Right ventricle myocardium superior (tissue), 1 donor: Measurements from ENCODE around the gene BTN1A1. TPM values are rescaled to one million over a fixed set of nuclear protein-coding genes. Genes with fewer than 3 reads are reported as not detected.
A peak's percentile ranks its signal among the peaks of the same experiment; 100 is the strongest.

Experiments
- ATAC-seq: fragments of 200-7000 bp; cut with Tn5 transposase; one replicate; pipeline ENCODE4 v1.9.1; 2020; ENCODE audit warnings: mild to moderate bottlenecking; ENCODE audit not compliant: poor library complexity
- DNase-seq: peaks from one replicate; pipeline ENCODE4 v3.0.0-alpha.2; 2020
- intact Hi-C: fragments of 100-400 bp; cut with DNase I; formaldehyde crosslinking; loops from one replicate; pipeline ENCODE4 v1.11.2; 2022
- total RNA-seq: library from RNA; stranded (reverse); fragmentation: NEBNext Ultra II Directional; extraction: Animal tissue kit (Norgen Biotek cat#: 25700); gene quantifications from one replicate; pipeline ENCODE4 v1.2.1, GENCODE V29; 2021
- donor health status: DM: no; HTN: yes; CAD: no; lungs with severe emphysema.

BTN1A1 gene
- total RNA-seq, 1 donor from 2014 or later = not detected

DNA sequence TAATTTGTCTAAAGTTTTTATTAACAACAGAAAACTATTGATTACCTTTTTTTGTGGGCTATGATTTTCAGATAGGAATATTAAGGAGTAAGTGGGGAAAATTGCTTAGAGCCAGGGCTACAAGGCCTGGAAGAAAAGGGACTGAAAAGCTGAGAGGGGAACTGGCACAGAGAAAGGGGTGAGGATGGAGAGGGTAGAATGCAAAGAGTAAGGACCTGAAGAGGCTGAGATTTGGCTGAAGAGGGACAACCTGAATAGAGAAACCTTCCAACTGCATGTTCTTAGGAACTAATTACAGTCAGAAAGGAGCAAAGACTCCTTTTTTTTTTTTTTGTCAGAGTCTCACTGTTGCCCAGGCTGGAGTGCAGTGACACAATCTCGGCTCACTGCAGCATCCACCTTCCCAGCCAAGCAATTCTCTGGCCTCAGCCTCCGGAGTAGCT lies 25.6 kb upstream of the BTN1A1 start:
- ATAC-seq (peak; percentile 19), DNase-seq (no peak)
- intact Hi-C loops = no loop called here

DNA sequence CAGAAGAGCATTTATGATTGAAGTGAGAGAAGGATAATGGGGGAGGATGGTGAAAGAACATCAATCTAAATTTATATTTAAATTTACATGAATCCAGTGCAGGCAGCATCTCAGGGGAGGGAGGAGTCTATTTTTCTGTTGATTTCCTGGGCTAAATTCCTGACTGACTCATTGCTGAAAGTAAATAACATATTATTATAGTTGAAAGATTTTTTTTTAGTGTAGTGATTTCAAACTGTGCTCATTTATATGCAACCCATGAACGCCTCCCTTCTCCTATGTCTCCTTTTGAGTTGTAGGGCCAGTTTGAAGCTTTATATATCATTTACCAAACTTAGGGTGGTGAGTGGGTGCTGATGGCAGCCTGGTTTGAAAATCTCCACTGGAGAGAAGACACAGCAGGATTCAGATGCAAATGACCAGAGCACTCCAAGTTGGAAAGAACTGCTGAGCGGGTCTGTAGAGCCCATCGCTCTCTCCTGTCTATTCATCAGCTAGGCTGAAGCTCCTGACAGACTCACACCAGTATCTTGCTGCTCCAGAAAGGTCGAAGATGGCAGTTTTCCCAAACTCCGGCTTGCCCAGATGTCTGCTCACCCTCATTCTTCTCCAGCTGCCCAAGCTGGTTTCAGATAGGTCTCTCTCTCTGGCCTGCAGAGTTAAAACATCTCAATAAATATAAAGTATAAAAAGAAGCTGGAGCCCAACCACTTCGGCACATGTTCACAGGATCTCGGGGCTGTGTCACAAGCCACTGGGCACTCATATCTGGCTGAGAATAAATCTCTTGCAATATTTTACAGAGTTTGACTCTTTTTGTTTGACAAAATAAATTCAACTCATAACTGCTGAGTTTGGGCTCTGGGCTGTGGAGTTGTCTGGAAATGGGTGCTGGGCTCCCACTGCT lies 24.0 kb upstream of the BTN1A1 start:
- ATAC-seq = no peak
- no peak for DNase-seq
- intact Hi-C loops = no loop called here

DNA sequence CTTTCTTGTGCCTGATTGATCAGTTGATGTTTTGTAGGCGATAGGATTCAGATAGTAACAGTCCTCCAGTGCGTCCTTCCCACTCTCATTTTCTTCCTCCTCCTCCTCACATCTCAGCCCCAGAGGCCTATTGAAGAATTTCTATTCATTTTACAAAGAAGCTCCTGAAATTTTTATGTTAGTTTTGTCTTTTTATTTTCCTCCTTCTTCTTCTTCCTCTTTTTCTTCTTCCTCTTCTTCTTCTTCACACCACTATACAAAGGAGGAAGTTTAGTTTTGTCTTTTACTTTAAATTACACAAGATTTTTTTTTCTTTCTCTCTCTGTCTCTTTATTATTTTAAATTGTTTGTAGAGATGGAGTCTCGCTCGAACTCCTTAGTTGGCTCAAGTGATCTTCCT lies 23.2 kb upstream of the BTN1A1 start:
- ATAC-seq (no peak), DNase-seq (no peak)
- intact Hi-C loops = no loop called here

DNA sequence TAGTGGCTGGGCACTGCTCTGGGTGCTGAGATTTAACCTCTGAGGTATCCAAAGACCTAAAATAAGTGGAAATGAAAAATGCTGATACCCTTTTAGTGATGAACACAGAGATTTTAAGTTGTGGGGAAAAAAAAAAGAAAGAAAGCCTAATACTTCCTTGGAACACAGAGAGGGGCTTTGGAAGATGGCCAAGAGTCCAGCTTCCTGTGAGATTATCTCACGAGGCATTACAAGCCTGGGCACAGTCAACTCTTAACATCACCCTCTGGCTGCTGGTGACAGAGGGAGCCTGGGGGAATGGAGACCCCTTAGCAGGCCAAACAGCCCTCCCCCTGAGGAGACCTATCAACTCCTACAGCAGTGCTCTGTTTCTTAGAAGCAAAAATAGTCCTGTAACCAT lies 22.7 kb upstream of the BTN1A1 start:
- ATAC-seq (no peak), DNase-seq (no peak)
- intact Hi-C loops = no loop called here

DNA sequence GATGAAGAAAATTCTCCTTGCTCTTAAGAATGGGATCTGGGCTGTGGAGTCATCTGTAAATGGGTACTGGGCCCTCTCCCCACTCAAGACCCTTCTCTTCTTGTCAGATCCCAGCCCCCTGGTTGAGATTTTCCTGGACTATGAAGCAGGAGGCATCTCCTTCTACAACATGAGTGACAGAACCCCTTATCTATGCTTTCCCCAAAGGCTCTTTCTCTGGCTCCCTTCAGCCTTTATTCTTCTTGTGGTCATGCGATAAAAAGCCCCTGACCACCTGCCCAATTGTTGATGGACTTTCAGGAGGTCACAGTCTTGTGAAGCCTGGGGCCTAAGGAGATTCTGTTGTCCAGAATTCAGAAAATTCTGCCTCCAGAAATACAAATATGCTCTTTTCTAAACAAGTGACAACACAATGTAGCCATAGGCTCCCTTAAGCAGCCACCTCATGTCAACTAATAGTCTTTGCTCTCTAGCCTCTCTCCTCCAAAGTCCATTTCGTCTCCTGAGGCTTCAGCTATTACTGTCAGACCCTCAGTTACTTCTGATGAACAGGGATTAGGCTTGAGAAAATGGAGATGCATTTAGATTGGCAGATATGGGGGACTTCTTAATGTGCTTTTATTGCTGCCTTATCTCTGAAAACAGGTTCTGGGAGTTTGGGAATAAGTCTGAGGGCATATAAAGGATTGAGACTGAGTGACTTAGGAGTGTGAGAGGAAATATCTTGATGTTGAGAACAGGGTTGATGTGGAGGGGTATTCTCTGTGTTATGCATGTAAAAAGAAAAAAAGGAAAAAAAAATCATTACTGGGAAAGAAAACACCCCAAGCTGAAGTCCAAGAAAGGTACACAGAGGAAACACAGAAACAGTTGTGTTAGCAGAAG lies 21.8 kb upstream of the BTN1A1 start:
- intact Hi-C loops = no loop called here

DNA sequence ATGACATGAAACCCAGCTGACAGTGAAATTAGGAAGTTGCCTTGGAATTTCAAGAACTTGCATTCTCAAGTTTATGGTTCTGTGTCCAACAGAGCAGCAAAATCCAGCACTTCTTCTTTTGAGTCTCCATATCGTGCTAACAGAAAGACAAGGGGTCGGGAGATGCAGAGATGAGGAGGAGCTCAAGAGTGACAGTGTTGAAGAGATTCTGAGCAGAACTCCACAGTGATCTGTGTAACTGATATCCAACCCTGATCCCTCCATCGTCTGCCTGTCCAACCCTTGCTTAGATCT lies 21.2 kb upstream of the BTN1A1 start:
- DNase-seq = no peak
- intact Hi-C loops = no loop called here
- ATAC-seq = no peak

More for the DNA sequence above, 21.8 kb upstream of the BTN1A1 start:
- ATAC-seq (no peak), DNase-seq (no peak)

DNA sequence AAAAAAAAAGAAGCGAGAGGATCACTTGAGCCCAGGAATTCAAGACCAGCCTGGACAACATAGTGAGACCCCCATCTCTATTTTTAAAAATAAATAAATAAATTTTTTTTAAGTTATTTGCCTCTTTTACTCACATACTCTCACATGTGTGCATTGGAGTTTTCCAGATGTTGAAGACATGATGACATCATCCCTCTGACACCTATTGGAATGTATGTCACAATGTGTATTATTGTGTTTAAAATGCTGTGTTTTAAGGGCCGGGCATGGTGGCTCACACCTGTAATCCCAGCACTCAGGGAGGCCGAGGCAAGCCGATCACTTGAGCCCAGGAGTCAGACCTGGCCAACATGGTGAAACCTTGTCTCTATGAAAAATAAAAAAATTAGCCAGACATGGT lies 17.8 kb upstream of the BTN1A1 start:
- no peak for ATAC-seq

DNA sequence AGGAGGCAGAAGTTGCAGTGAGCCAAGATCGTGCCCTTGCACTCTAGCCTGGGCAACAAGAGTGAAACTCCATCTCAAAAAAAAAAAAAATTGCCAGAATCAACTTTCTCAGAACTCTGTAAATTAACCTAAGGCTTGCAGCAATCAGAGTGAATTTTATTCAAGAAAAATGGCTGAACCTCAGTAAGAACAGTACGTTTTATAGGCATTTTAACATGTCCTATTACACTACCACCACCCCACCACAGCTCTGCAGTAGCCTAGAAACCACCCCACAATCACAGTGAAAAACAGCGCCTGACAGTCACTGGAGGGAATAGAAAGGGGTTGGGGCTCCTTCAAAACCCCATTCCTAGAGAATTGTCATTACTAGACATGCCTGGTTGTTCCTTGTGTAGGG lies 16.4 kb upstream of the BTN1A1 start:
- ATAC-seq = no peak
- no peak for DNase-seq
- intact Hi-C loops = no loop called here

More for the DNA sequence above, 17.8 kb upstream of the BTN1A1 start:
- intact Hi-C loops = no loop called here
- DNase-seq = no peak

DNA sequence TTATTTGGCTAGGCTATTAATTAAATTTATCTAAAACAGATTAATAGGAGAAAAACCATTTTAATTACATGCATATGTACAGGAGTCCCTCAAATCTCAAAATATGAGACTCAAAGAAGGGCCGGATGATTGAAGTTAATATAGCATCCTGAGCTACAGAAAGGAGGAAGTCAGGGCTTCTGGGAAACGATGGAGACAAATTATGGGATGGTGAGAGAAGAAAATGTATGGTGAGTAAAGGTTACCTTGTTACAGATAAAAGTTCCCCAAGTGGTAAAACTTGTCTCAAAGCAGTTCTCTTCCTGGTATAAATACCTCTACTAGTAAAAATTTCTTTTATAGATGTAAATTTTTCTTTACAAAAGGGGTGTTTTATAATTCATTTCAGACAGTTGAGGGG lies 15.9 kb upstream of the BTN1A1 start:
- no peak for DNase-seq
- ATAC-seq = no peak
- intact Hi-C loops = no loop called here

DNA sequence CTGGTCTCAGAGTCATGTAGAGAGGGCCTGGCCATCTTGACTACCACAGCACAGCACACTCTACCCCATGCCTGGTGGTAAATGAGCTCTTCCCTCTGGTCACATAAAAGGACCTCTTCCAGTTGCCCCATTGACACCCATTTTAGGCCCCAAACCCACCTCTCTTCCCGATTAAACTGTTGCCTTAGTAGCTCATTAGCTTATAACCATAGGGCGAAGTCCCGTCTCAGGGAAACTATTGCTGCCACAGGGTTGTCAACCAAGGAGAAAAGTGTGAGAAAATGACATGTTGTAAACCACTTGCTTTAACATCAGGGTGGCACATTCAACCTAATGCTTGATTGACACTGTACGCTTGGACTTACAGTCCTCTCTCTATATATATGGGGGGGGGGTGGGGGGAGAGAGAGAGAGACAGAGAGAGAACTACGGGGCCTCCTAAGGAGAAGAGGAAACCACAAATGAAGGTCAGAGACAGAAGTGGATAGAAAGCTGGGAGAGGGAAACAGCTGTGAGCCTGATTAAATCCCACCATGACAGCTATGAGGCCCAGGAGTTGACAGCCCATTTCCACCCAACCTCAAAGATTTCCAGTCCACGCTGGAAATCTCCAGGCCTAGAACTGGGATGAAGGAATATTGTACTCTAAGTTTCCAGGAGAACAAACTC lies 14.9 kb upstream of the BTN1A1 start:
- no peak for DNase-seq
- no peak for ATAC-seq
- intact Hi-C loops = no loop called here

DNA sequence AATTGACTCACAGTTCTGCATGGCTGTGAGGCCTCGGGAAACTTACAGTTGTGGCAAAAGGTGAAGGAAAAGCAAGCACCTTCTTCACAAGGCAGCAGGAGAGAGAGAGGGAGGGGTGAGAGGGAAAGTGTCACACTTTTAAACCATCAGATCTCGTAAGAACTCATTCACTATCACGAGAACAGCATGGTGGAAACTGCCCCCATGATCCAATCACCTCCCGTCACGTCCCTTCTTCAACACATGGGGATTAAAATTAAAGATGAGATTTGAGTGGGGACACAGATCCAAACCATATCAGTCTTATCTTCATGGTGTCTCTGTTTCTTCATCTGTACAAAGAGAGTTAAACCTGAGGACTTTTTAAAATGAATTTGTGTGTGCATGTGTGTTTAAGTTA lies 13.7 kb upstream of the BTN1A1 start:
- DNase-seq = no peak
- intact Hi-C loops = no loop called here
- no peak for ATAC-seq

DNA sequence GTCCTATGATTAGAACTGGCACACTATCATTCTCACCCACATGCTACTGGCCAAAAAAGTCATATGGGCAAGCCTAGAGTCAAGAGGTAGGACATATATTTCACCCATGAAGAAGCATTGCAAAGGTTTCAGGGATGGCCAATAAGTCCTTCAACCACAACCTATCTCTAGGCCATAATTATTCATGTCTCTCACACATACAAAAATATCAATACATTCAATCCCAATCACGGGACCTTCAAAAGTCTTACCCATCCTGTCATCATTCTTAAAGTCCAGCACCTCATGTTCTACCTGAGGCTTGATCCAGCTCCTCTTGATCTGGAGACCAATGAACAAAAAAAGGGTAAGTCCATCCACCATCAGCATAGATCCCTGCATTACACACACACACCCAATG lies 12.6 kb upstream of the BTN1A1 start:
- ATAC-seq (no peak), DNase-seq (no peak)
- intact Hi-C loops = no loop called here

DNA sequence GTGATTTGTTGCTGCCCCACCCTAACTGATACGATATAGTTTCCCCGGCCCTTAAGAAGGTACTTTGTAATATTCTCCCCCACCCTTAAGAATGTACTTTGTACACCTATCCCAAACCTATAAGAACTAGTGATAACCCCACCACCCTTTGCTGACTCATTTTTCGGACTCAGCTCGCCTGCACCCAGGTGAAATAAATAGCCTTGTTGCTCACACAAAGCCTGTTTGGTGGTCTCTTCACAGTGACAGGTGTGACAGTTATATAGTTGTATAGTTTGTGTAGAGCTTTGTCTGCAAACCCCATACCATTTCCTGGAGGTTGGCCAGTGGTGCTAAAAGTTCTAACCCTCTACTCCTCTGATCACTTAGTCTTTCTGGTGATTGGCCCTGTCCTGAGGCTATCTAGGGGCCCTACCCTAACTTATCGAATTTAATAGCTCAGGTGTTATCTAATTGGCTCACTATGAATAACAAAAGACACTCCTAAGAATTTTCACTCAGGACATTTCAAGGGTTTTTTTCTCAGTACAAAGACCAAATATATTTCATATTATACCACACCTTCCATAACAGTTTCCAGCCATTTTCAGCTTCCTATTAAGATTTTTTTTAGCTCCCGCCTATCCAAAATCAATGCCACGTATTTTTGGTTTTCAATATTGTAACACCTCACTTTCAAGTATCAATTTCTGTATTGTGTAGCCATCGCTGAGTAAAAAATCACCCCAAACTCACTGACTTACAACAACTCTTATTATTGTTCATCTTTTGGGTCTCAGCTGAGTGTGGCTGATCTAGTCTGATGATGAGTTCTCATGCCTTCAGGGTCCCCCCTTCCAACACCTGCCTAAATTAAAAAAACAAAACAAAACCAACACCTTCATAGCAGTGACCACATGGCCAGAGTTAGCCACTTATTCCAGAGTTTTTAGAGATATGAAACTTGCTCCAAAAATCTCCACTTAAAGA lies 9.8 kb upstream of the BTN1A1 start:
- ATAC-seq = no peak
- no peak for DNase-seq
- intact Hi-C loops = no loop called here

DNA sequence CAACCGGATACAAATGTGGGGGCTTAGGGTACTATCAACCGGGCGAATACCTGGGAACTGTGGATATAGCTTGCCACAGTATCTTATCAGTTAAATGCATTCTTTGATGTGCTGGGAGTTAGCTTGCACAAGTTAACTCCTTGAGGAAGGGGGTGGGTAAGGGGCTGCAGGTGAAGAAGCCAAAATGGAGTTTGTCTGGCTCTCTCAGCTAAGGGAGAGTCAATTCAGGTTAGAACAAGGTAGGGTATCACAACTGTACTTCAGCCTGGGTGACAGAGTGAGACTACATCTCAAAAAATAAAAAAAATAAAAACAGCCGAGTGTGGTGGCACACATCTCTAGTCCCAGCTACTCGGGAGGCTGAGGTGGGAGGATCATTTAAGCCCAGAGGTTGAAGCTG lies 8.5 kb upstream of the BTN1A1 start:
- intact Hi-C loops = no loop called here
- DNase-seq (no peak), ATAC-seq (no peak)

DNA sequence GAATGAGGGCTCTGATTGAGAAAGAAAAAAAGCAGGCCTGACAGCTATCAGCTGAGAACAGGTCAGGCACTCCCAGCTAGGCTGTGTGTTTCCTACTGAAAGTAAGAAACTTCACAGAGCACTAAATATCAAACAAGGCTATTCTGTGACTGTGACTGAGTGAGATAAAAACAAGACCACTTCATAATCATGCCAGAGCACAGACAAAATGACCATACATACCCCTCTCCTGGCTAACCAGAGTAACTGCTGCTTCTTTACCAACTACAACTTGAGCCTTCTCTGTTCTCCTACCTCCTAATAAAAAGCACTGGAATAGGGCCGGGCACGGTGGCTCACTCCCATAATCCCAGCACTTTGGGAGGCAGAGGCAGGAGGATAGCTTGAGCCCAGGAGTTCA lies 6.8 kb upstream of the BTN1A1 start:
- ATAC-seq = no peak
- intact Hi-C loops = no loop called here
- no peak for DNase-seq

DNA sequence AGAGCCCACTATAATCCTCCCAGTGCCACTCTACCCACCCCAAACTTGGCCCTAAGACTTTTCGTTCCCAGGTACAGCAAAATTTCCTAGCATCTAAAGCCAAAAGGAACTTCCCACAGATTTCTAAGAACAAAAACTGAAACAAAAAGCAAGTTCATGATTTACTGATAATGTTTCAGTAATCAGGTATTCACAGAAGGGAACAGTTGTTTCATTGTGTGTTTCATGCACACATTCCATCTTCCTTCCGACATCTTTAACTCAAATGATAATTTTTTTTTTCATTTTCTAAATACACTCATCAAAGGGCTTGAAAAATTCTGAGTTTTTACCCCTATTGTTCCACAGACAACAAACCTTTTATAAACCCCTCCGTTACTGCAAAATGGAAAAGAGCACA lies 6.0 kb upstream of the BTN1A1 start:
- ATAC-seq (no peak), DNase-seq (no peak)
- intact Hi-C loops = no loop called here

DNA sequence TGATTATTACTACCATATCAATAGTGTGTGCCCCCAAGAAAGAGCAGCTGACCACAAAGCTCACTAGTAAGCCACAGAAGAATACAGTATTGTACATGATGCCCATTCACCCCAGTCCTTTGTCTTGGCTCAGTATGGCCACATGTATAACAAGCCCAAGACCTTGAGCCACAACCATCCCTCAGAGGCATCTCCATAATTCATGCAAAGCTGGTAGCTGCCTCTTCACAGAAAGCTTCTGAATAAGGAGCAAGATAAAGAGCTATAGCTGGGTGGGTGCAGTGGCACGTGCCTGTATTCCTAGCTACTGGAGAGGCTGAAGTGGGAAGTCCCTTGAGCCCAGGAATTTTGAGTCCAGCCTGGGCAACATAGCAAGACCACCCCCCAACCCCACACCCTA lies 4.8 kb upstream of the BTN1A1 start:
- ATAC-seq (no peak), DNase-seq (no peak)
- intact Hi-C loops = no loop called here

DNA sequence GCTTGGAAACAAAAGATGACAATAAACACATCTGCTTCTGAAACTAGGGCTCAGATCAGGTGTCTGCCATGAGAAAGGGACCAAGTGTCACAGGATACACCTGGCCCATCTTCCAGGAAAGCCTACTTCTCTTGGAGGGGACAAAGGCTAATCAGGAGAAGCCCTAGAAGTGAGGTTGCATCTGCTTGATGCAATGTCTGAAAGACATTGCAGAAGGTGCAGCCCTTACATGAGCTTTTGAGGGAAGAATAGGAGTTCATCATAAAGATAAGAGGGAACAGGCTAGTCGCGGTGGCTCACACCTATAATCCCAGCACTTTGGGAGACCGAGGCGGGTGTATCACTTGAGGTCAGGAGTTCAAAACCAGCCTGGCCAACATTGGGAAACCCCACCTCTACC lies 2.5 kb upstream of the BTN1A1 start:
- intact Hi-C loops = no loop called here
- DNase-seq = no peak
- ATAC-seq = no peak
